HG03558 (cell line): ENCODE measurements around the gene AKAP5.

Experiments used
- ATAC-seq: cut with Tn5 transposase; IDR thresholded peaks from one replicate; pipeline ENCODE4 v1.9.1; 2021; ENCODE audit warnings: moderate number of reproducible peaks; ENCODE audit not compliant: unreplicated experiment; ENCODE audit errors: extremely low read depth

Gene AKAP5

GRCh38 chr14:64522591-64523355, 57.5 kb downstream of the AKAP5 start:
- ATAC-seq, result no peak
